ENCODE results near the gene SH3RF3. TPM values are rescaled to one million over a fixed set of nuclear protein-coding genes. Genes with fewer than 3 reads are reported as not detected.

The SH3RF3 gene
- total RNA-seq, 4 donors from 2014 or later = 2.2 to 6.1 (median 4.2) TPM

- Histone ChIP-seq H3K9me3 (no peaks in the 10 kb centered on the region), H3K27me3 (no peaks in the 10 kb centered on the region), H3K27ac (no peak overlapping the region), H3K36me3 (no peaks in the 10 kb centered on the region), H3K4me3 (no peak overlapping the region), H3K4me1 (peaks cover 11% of the 10 kb centered on the region)
- DNase-seq (ENCODE audit: low spot score in 2 of 2) = no peak
- whole genome bisulfite sequencing = 61% methylated on average over 5 of the region's 5 CpGs
- TF ChIP-seq POLR2A (IDR thresholded peaks at IDR 0.05) (no peak), POLR2AphosphoS5 (IDR thresholded peaks at IDR 0.05) (no peak), EP300 (IDR thresholded peaks at IDR 0.05) (no peak)
Observed at GRCh38 chr2:109499566-109499965, 370.6 kb downstream of the SH3RF3 start.

- H3K4me3 ChIP-seq = no peak overlapping the region
- no peak overlapping the region for H3K27ac ChIP-seq
- no peaks in the 10 kb centered on the region for H3K36me3 ChIP-seq
- DNase-seq (ENCODE audit: low spot score in 2 of 2) = no peak
- peaks cover 11% of the 10 kb centered on the region for H3K4me1 ChIP-seq
- 92% methylated on average over 8 of the region's 8 CpGs for WGBS
- H3K9me3 ChIP-seq = no peaks in the 10 kb centered on the region
- TF ChIP-seq CTCF (IDR thresholded peaks at IDR 0.05) (no peak), POLR2AphosphoS5 (IDR thresholded peaks at IDR 0.05) (no peak), EP300 (IDR thresholded peaks at IDR 0.05) (no peak), POLR2A (IDR thresholded peaks at IDR 0.05) (no peak)
- no peaks in the 10 kb centered on the region for H3K27me3 ChIP-seq
Observed at GRCh38 chr2:109500910-109501309, 371.9 kb downstream of the SH3RF3 start.

- no peak for DNase-seq (ENCODE audit: low spot score in 2 of 2)
- Histone ChIP-seq H3K27ac (no peak overlapping the region), H3K4me3 (no peak overlapping the region), H3K36me3 (no peaks in the 10 kb centered on the region), H3K27me3 (no peaks in the 10 kb centered on the region), H3K9me3 (no peaks in the 10 kb centered on the region), H3K4me1 (peaks cover 11% of the 10 kb centered on the region)
- TF ChIP-seq EP300 (IDR thresholded peaks at IDR 0.05) = no peak
- no peak for TF ChIP-seq POLR2AphosphoS5 (IDR thresholded peaks at IDR 0.05)
- TF ChIP-seq CTCF (IDR thresholded peaks at IDR 0.05) = no peak
- TF ChIP-seq POLR2A (IDR thresholded peaks at IDR 0.05) = no peak
- 94% methylated on average over 9 of the region's 21 CpGs for WGBS
Observed at GRCh38 chr2:109501461-109501860, 372.5 kb downstream of the SH3RF3 start.

- Histone ChIP-seq H3K4me3 (no peak overlapping the region), H3K36me3 (no peaks in the 10 kb centered on the region), H3K9me3 (no peaks in the 10 kb centered on the region), H3K4me1 (peaks cover 3% of the 10 kb centered on the region), H3K27me3 (no peaks in the 10 kb centered on the region), H3K27ac (no peak overlapping the region)
- WGBS = 79% methylated on average over 5 of the region's 5 CpGs
- TF ChIP-seq POLR2AphosphoS5 (IDR thresholded peaks at IDR 0.05) (no peak), CTCF (IDR thresholded peaks at IDR 0.05) (no peak), POLR2A (IDR thresholded peaks at IDR 0.05) (no peak), EP300 (IDR thresholded peaks at IDR 0.05) (no peak)
- no peak for DNase-seq (ENCODE audit: low spot score in 2 of 2)
Observed at GRCh38 chr2:109503191-109503590, 374.2 kb downstream of the SH3RF3 start.

GRCh38 chr2:109507217-109507616, 378.2 kb downstream of the SH3RF3 start:
- WGBS = 83% methylated on average over 2 of the region's 7 CpGs
- no peaks in the 10 kb centered on the region for H3K9me3 ChIP-seq

More at GRCh38 chr2:109507217-109507616, 378.2 kb downstream of the SH3RF3 start:
- DNase-seq (ENCODE audit: low spot score in 2 of 2) = no peak
- H3K27me3 ChIP-seq = no peaks in the 10 kb centered on the region
- no peaks in the 10 kb centered on the region for H3K36me3 ChIP-seq
- no peak overlapping the region for H3K27ac ChIP-seq
- no peak for TF ChIP-seq POLR2A (IDR thresholded peaks at IDR 0.05)
- TF ChIP-seq EP300 (IDR thresholded peaks at IDR 0.05) = no peak
- TF ChIP-seq POLR2AphosphoS5 (IDR thresholded peaks at IDR 0.05) = no peak
- TF ChIP-seq CTCF (IDR thresholded peaks at IDR 0.05) = no peak
- peaks cover under 1% of the 10 kb centered on the region for H3K4me1 ChIP-seq
- H3K4me3 ChIP-seq = no peak overlapping the region
